Vagina (tissue), 2 donors: ENCODE results near the gene MRPL12.

Experiments
- CTCF ChIP-seq, 3 experiments: fragments of 450-650 bp in 2 of 3; fragments of 200-600 bp in 1 of 3; sonication (generic) in 1 of 3; IDR thresholded peaks; one replicate each; pipeline ENCODE4 v1.5.1; 2017 to 2019; ENCODE audit warnings: antibody characterized with exemption in 3 of 3, mild to moderate bottlenecking in 2 of 3, moderate library complexity in 2 of 3
- POLR2A ChIP-seq, 2 donors: fragments of 450-650 bp; IDR thresholded peaks; one replicate each; pipeline ENCODE4 v1.6.1; 2017; ENCODE audit warnings: antibody characterized with exemption in 2 of 2, mild to moderate bottlenecking in 2 of 2, moderate library complexity in 2 of 2
- POLR2AphosphoS5 ChIP-seq, 2 donors: sonication (generic); formaldehyde crosslinking; IDR thresholded peaks; one replicate each; pipeline ENCODE4 v1.9.0; 2017; ENCODE audit warnings: antibody characterized with exemption in 2 of 2, mild to moderate bottlenecking in 2 of 2, low read depth in 1 of 2; ENCODE audit not compliant: insufficient read depth in 1 of 2

GRCh38 chr17:81695211-81695610, 8.0 kb upstream of the MRPL12 start:
- TF ChIP-seq CTCF (IDR thresholded peaks at IDR 0.05) (no peak), POLR2A (IDR thresholded peaks at IDR 0.05) (no peak), POLR2AphosphoS5 (IDR thresholded peaks at IDR 0.05; ENCODE audit: insufficient read depth in 1 of 2, low read depth in 1 of 2) (no peak)
